GM10248 (cell line): ENCODE data around the gene CDKL1.

Source experiments
- CTCF ChIA-PET: fragments of 300-600 bp; sonication (Branson Sonifier 250); formaldehyde crosslinking; extraction: SDS; loops from one replicate; lab custom pipeline; 2021; ENCODE audit warnings: antibody characterized with exemption; lab: Yijun Ruan, JAX
- POLR2A ChIA-PET: fragments of 350-650 bp; sonication (Branson Sonifier 250); formaldehyde crosslinking; extraction: SDS; loops from one replicate; lab custom pipeline; 2020; ENCODE audit warnings: antibody characterized with exemption; lab: Yijun Ruan, JAX
- DNase-seq: peaks from one replicate; pipeline ENCODE4 v3.0.0; 2012; ENCODE audit errors: extremely low spot score
- CTCF ChIP-seq: IDR thresholded peaks from 2 replicates; pipeline ENCODE4 v1.5.1; 2012; ENCODE audit warnings: mild to moderate bottlenecking, low read depth; ENCODE audit errors: extremely low read depth, missing control alignments, control extremely low read depth

CDKL1 gene

DNA sequence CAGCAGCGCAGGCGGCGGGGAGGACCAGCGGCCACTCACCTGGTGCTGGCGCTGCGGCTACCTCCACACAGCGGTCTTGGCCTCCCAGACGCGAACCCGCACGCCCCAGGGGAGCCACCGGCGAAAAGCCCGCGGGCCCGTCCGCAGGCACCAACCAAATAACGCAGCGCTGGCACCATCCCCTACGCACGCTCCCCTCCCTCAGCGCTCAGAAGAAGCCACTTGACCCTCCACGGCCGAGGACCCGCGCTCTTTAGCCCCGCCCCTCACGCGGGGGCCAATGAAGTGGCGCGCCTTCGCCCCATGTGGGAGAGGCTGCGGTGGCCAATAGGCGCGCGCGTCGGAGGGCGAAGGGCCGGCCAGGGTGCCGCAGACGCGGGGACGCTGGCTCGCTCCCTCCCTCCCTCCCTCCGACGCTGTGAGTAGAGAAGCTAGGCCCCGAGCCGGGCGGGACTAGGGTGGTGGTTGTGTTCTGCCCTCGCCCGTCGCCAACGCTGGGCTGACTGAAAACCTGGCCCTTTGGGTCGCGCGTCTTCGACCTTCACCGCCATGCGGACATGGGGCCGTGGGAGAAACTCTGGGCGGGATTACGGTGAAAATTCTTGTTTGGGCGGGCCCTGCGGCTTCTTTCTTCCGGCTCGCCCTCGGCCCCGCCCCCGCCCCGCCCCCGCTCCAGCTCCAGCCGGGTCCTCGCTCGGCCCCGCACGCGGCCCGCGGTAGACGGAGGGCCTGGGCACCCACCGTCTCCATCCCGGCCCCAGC, 84.5 kb downstream of the CDKL1 start, which contains the start of the genes DMAC2L and L2HGDH:
Gene DMAC2L, plus strand, starts transcription at position 353 of the 762 bp plus-strand sequence. CDS start 9,164 bp downstream, outside the sequence.
Gene L2HGDH, minus strand, starts transcription at position 258 of the 762 bp plus-strand sequence. Its CDS starts 79 bp downstream, at position 179.
- peak; percentile 97 for DNase-seq
- ChIA-PET CTCF (interaction anchor here (0.8 to 3.3 kb wide), 12 partner anchors 9 to 548 kb away, joined by 3 to 32 read pairs (median 4); partner anchors contain the start of gene MAP4K5), POLR2A (interaction anchor here (0.6 to 2.0 kb wide), 7 partner anchors 9 to 677 kb away, joined by 3 to 10 read pairs (median 4); no protein-coding TSS in a partner anchor)
- TF ChIP-seq CTCF, result peak; percentile 46

DNA sequence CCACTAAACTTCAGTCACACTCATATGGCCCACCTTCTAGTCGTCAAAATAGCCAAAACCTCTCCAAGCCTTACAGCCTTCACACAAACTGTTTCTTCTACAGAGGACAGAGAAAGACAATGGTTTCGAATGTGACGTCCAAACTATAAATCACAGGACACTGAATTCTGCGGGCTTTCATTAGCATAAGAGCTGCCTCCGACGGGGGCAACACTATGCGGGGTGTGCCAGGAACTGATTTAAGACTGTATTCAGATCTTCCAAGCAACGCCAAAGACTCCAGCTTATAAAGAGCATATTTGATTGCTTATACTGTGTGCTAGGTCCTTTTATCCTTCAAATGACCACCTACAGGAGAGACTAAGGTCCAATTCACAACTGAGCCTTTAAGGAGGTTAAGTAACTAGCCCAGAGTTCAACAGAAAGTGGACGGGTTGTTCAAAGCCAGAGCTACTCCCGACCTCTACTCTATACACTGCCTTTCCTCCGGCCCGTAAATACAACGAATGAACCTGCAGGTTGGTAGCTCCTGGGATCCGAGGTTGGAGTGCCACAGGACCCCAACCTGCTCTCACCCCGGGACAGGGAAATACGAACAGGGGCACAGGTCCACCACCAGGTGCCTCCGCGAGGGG, 85.2 kb downstream of the CDKL1 start:
- DNase-seq, result no peak
- TF ChIP-seq CTCF, result no peak
- ChIA-PET CTCF (interaction anchor here (0.8 to 3.3 kb wide), 12 partner anchors 10 to 549 kb away, joined by 3 to 32 read pairs (median 4); partner anchors contain the start of gene MAP4K5), POLR2A (interaction anchor here (2.0 kb wide), 1 partner anchor 9 kb away, joined by 10 read pairs; no protein-coding TSS in a partner anchor)

GRCh38 chr14:50310445-50310844, 86.2 kb downstream of the CDKL1 start:
- no peak for DNase-seq
- CTCF ChIA-PET, result interaction anchor here (1.1 to 3.3 kb wide), 5 partner anchors 11 to 229 kb away, joined by 3 to 32 read pairs (median 4); partner anchors contain the start of gene MAP4K5
- no peak for TF ChIP-seq CTCF
- POLR2A ChIA-PET, result no interaction called here

DNA sequence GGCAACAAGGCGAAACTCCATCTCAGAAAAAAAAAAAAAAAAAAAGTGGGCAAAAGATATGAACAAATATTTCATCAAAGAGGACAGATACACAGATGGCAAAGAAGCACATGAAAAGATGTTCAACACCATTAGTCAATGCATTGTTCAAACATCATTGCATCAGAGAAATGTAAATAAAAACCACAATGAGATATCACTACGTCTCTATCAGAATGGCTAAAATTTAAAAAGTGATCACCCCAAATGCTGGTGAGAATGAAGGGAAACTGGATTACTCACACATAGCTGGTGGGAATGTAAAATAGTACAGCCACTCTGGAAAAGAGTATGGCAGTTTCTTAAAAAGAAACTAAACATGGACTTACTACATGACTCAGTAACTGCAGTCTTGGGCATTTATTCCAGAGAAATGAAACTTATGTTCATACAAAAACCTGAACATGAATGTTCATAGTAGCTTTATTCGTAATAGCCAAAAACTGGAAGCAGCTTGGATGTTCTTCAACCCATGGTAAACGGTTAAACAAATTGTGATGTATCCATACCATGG, 88.2 kb downstream of the CDKL1 start:
- ChIA-PET POLR2A (no interaction called here), CTCF (interaction anchor here (1.2 to 1.4 kb wide), 2 partner anchors 13 to 469 kb away, joined by 3 read pairs; no protein-coding TSS in a partner anchor)
- DNase-seq, result no peak
- TF ChIP-seq CTCF, result no peak

GRCh38 chr14:50303744-50304471, 92.8 kb downstream of the CDKL1 start:
- DNase-seq, result no peak
- no peak for TF ChIP-seq CTCF
- CTCF ChIA-PET, result interaction anchor here (0.9 to 1.8 kb wide), 3 partner anchors 14 to 17 kb away, joined by 3 to 8 read pairs (median 3); no protein-coding TSS in a partner anchor
- POLR2A ChIA-PET, result no interaction called here
